ENCODE data around the gene NPLOC4.

Gene NPLOC4

DNA sequence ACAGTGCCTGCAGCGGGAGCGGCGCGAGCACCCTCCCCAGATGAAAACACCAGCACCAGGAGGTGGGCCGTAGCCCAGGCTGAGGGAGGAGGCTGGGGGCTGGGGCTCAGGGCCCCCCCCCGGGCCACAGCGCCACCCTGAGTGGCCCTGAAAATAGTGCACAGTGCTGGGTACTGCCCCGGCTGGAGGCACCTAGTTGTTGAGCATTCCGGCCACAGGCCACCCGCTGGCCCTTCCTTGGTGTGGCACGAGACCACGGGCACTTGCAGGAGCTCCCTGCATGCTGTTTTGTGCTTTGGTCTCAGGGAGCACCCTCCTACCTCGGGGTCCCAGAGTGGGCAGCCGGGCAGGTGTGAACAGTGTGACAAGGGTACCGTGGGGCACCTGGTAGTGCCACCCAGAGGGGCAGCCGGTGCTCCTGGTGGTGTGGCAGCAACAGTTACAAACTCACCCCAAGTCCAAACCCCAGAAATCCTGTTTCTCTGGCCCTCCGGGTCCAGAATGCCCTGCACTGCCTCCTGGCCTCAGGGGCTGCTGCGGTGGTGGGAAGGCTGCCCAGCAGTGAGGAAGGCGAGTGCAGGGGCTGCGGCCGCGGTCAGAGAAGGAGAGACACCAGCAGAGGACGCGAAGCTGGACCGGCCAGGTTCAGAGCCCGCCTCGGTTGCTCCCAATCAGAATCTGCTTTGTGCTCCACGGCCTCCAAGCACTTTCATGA lies 96.8 kb downstream of the NPLOC4 start:
- no peaks in the 10 kb centered on the region for H3K9me2 ChIP-seq (replicated peaks; ENCODE audit: insufficient read depth, low read length)

DNA sequence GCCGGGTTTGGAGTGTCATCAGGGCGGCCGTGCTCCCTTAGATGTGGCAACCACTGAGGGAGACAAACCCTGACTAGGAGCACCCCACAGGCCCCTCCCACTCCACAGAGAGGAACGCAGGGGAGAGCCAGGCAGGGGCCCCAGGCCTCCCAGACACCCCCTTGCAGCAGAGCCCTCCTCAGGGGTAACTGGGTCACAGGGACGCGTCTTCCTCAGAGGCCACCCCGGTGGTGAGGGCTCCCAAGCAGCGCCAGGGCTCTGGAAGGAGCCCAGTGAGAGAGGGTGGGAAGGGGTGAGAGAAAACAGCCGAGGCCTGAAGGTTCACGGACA lies 97.4 kb downstream of the NPLOC4 start:
- Histone ChIP-seq H3K4me3 (ENCODE audit: insufficient read depth, low read length, poor library complexity, severe bottlenecking) (no peak overlapping the region), H3K27me3 (ENCODE audit: low read length) (no peaks in the 10 kb centered on the region), H3K36me3 (ENCODE audit: low read length) (no peaks in the 10 kb centered on the region), H3K79me2 (ENCODE audit: insufficient read depth, low read length) (no peaks in the 10 kb centered on the region), H3K4me2 (ENCODE audit: low read depth, low read length, poor library complexity, severe bottlenecking) (no peak overlapping the region), H3K9me3 (ENCODE audit: insufficient read depth, low read length) (no peaks in the 10 kb centered on the region), H2AFZ (ENCODE audit: low read depth, low read length, severe bottlenecking) (no peak overlapping the region), H3K9ac (ENCODE audit: low read length) (no peak overlapping the region), H3F3A (ENCODE audit: insufficient read depth) (no peaks in the 10 kb centered on the region), H3K27ac (ENCODE audit: low read depth, low read length) (no peak overlapping the region), H4K20me1 (ENCODE audit: low read depth, low read length) (no peaks in the 10 kb centered on the region; the same call in 1 of the 2 replicates), H3K9me2 (replicated peaks; ENCODE audit: insufficient read depth, low read length) (no peaks in the 10 kb centered on the region)
- TF ChIP-seq CTCF (IDR thresholded peaks at IDR 0.05; ENCODE audit: insufficient read depth, low read length, poor library complexity, severe bottlenecking): no peak
- no peak for TF ChIP-seq EZH2phosphoT487 (conservative IDR thresholded peaks at IDR 0.05; ENCODE audit: low read length)

More for the DNA sequence above, 96.8 kb downstream of the NPLOC4 start:
- Histone ChIP-seq H3K36me3 (ENCODE audit: low read length) (no peaks in the 10 kb centered on the region), H3K27me3 (ENCODE audit: low read length) (no peaks in the 10 kb centered on the region), H3K4me3 (ENCODE audit: insufficient read depth, low read length, poor library complexity, severe bottlenecking) (no peak overlapping the region), H3K79me2 (ENCODE audit: insufficient read depth, low read length) (no peaks in the 10 kb centered on the region), H3K4me2 (ENCODE audit: low read depth, low read length, poor library complexity, severe bottlenecking) (no peak overlapping the region), H3K9me3 (ENCODE audit: insufficient read depth, low read length) (no peaks in the 10 kb centered on the region), H2AFZ (ENCODE audit: low read depth, low read length, severe bottlenecking) (no peak overlapping the region), H4K20me1 (ENCODE audit: low read depth, low read length) (no peaks in the 10 kb centered on the region; the same call in 1 of the 2 replicates), H3K27ac (ENCODE audit: low read depth, low read length) (no peak overlapping the region), H3K9ac (ENCODE audit: low read length) (no peak overlapping the region), H3F3A (ENCODE audit: insufficient read depth) (no peaks in the 10 kb centered on the region)
- TF ChIP-seq CTCF (IDR thresholded peaks at IDR 0.05; ENCODE audit: insufficient read depth, low read length, poor library complexity, severe bottlenecking) (no peak), EZH2phosphoT487 (conservative IDR thresholded peaks at IDR 0.05; ENCODE audit: low read length) (no peak)

- TF ChIP-seq CTCF (IDR thresholded peaks at IDR 0.05; ENCODE audit: insufficient read depth, low read length, poor library complexity, severe bottlenecking) (no peak), EZH2phosphoT487 (conservative IDR thresholded peaks at IDR 0.05; ENCODE audit: low read length) (no peak)
- no peak overlapping the region for H2AFZ ChIP-seq (ENCODE audit: low read depth, low read length, severe bottlenecking)
- no peaks in the 10 kb centered on the region for H3F3A ChIP-seq (ENCODE audit: insufficient read depth)
- H3K4me2 ChIP-seq (ENCODE audit: low read depth, low read length, poor library complexity, severe bottlenecking): no peak overlapping the region
- H3K9me2 ChIP-seq (replicated peaks; ENCODE audit: insufficient read depth, low read length): no peaks in the 10 kb centered on the region
- no peaks in the 10 kb centered on the region for H3K36me3 ChIP-seq (ENCODE audit: low read length)
- H3K4me3 ChIP-seq (ENCODE audit: insufficient read depth, low read length, poor library complexity, severe bottlenecking): no peak overlapping the region
- no peak overlapping the region for H3K9ac ChIP-seq (ENCODE audit: low read length)
- H3K27ac ChIP-seq (ENCODE audit: low read depth, low read length): no peak overlapping the region
- H4K20me1 ChIP-seq (ENCODE audit: low read depth, low read length): no peaks in the 10 kb centered on the region; the same call in 1 of the 2 replicates
- no peaks in the 10 kb centered on the region for H3K9me3 ChIP-seq (ENCODE audit: insufficient read depth, low read length)
- H3K27me3 ChIP-seq (ENCODE audit: low read length): no peaks in the 10 kb centered on the region
- no peaks in the 10 kb centered on the region for H3K79me2 ChIP-seq (ENCODE audit: insufficient read depth, low read length)
Observed at GRCh38 chr17:81538651-81539570, 98.0 kb downstream of the NPLOC4 start.
